ENCODE results near the gene MZB1. TPM values are rescaled to one million over a fixed set of nuclear protein-coding genes. Genes with fewer than 3 reads are reported as not detected.
"Not testable (repeated sequence)": the region's sequence is repeated elsewhere in the genome, so short reads cannot be mapped to it uniquely, and the experiment has no call there.

The MZB1 gene
- total RNA-seq, 6 experiments from 2014 or later = 0.14 to 0.20 TPM; not detected in 4

GRCh38 chr5:139414581-139415130, 24.9 kb upstream of the MZB1 start:
- no peaks in the 10 kb centered on the region for H3K27me3 Mint-ChIP-seq (ENCODE audit: insufficient read depth)
- no peak overlapping the region for H3K27ac Mint-ChIP-seq
- no peak for DNase-seq
- peaks cover 10% of the 10 kb centered on the region; the same call in 1 of the 2 replicates for H3K36me3 Mint-ChIP-seq (ENCODE audit: low read depth)
- peaks cover 31% of the 10 kb centered on the region for H3K4me1 Mint-ChIP-seq (ENCODE audit: low read depth)
- no peak for TF ChIP-seq CTCF (IDR thresholded peaks at IDR 0.05)
- H3K4me3 Mint-ChIP-seq = no peak overlapping the region
- H3K9me3 Mint-ChIP-seq = no peaks in the 10 kb centered on the region

- Mint-ChIP-seq H3K9me3 (no peaks in the 10 kb centered on the region), H3K4me3 (no peak overlapping the region), H3K4me1 (ENCODE audit: low read depth) (peaks cover 32% of the 10 kb centered on the region), H3K27ac (no peak overlapping the region), H3K27me3 (ENCODE audit: insufficient read depth) (no peaks in the 10 kb centered on the region), H3K36me3 (ENCODE audit: low read depth) (peaks cover 10% of the 10 kb centered on the region; the same call in 1 of the 2 replicates)
- no peak for TF ChIP-seq CTCF (IDR thresholded peaks at IDR 0.05)
- DNase-seq = no peak
Observed at GRCh38 chr5:139413963-139414362, 24.2 kb upstream of the MZB1 start.

- peaks cover 5% of the 10 kb centered on the region; the same call in 1 of the 2 replicates for H3K36me3 Mint-ChIP-seq (ENCODE audit: low read depth)
- peaks cover 24% of the 10 kb centered on the region for H3K4me1 Mint-ChIP-seq (ENCODE audit: low read depth)
- no peak overlapping the region for H3K4me3 Mint-ChIP-seq
- no peak overlapping the region for H3K27ac Mint-ChIP-seq
- no peaks in the 10 kb centered on the region for H3K9me3 Mint-ChIP-seq
- no peak for DNase-seq
- no peaks in the 10 kb centered on the region for H3K27me3 Mint-ChIP-seq (ENCODE audit: insufficient read depth)
- no peak for TF ChIP-seq CTCF (IDR thresholded peaks at IDR 0.05)
Observed at GRCh38 chr5:139413153-139413552, 23.4 kb upstream of the MZB1 start.

- peaks cover 24% of the 10 kb centered on the region for H3K4me1 Mint-ChIP-seq (ENCODE audit: low read depth)
- peaks cover 5% of the 10 kb centered on the region; the same call in 1 of the 2 replicates for H3K36me3 Mint-ChIP-seq (ENCODE audit: low read depth)
- H3K27ac Mint-ChIP-seq = peak overlapping the region; percentile 90
- H3K4me3 Mint-ChIP-seq = peak overlapping the region; percentile 39; the same call in 1 of the 2 replicates
- no peaks in the 10 kb centered on the region for H3K9me3 Mint-ChIP-seq
- TF ChIP-seq CTCF (IDR thresholded peaks at IDR 0.05) = no peak
- peak; percentile 14 for DNase-seq
- no peaks in the 10 kb centered on the region for H3K27me3 Mint-ChIP-seq (ENCODE audit: insufficient read depth)
Observed at GRCh38 chr5:139410993-139411828, 21.5 kb upstream of the MZB1 start.

- Mint-ChIP-seq H3K27ac (peak overlapping the region; percentile 90), H3K4me1 (ENCODE audit: low read depth) (peaks cover 24% of the 10 kb centered on the region)
- TF ChIP-seq CTCF (IDR thresholded peaks at IDR 0.05) = no peak
Observed at GRCh38 chr5:139410121-139410992, 20.6 kb upstream of the MZB1 start.

GRCh38 chr5:139409116-139409515, 19.4 kb upstream of the MZB1 start:
- not testable (repeated sequence) for H3K9me3 Mint-ChIP-seq; H3K4me3 Mint-ChIP-seq; H3K27ac Mint-ChIP-seq; DNase-seq; H3K36me3 Mint-ChIP-seq (ENCODE audit: low read depth); H3K27me3 Mint-ChIP-seq (ENCODE audit: insufficient read depth)
- peaks cover 30% of the 10 kb centered on the region for H3K4me1 Mint-ChIP-seq (ENCODE audit: low read depth)

More at GRCh38 chr5:139410121-139410992, 20.6 kb upstream of the MZB1 start:
- Mint-ChIP-seq H3K4me3 (no peak overlapping the region), H3K27me3 (ENCODE audit: insufficient read depth) (no peaks in the 10 kb centered on the region), H3K36me3 (ENCODE audit: low read depth) (0 out of 2 replicates have a peak, but pooled peaks cover 5% of the 10 kb centered on the region), H3K9me3 (no peaks in the 10 kb centered on the region)
- DNase-seq = no peak

All from HFFc6 (cell line).